T-helper 22 cell (primary cell): Measurements from ENCODE around the gene SOCS3.
A peak's percentile ranks its signal among the peaks of the same experiment; 100 is the strongest.

Source experiments
- DNase-seq: peaks from one replicate; pipeline ENCODE4 v3.0.0-alpha.2; 2020; ENCODE audit warnings: low read depth

Gene SOCS3

GRCh38 chr17:78367193-78367592 lies 7.3 kb upstream of the SOCS3 start:
- DNase-seq: no peak

- DNase-seq: no peak
These were observed 6.4 kb upstream of the SOCS3 start for GRCh38 chr17:78366109-78366848.

- no peak for DNase-seq
These were observed 5.8 kb upstream of the SOCS3 start for GRCh38 chr17:78365561-78366108.

- no peak for DNase-seq
These were observed 4.8 kb upstream of the SOCS3 start for GRCh38 chr17:78364436-78365281.

- DNase-seq: no peak
These were observed 2.8 kb upstream of the SOCS3 start for GRCh38 chr17:78362671-78363070.

GRCh38 chr17:78362232-78362631 lies 2.4 kb upstream of the SOCS3 start:
- no peak for DNase-seq

GRCh38 chr17:78361225-78361701 lies 1.4 kb upstream of the SOCS3 start:
- no peak for DNase-seq

- peak; percentile 66 for DNase-seq
These were observed 721 bp upstream of the SOCS3 start for GRCh38 chr17:78360371-78361224.

GRCh38 chr17:78359321-78359996 lies 418 bp downstream of the SOCS3 start:
- no peak for DNase-seq

- DNase-seq: no peak
These were observed 1.1 kb downstream of the SOCS3 start for GRCh38 chr17:78358538-78359320.

- no peak for DNase-seq
These were observed 2.0 kb downstream of the SOCS3 start for GRCh38 chr17:78357672-78358537.

- no peak for DNase-seq
These were observed 2.7 kb downstream of the SOCS3 start for GRCh38 chr17:78357177-78357586.

GRCh38 chr17:78356101-78356713 lies 3.7 kb downstream of the SOCS3 start:
- peak; percentile 92 for DNase-seq

- no peak for DNase-seq
These were observed 4.2 kb downstream of the SOCS3 start for GRCh38 chr17:78355701-78356100.

- DNase-seq: peak; percentile 46
These were observed 4.7 kb downstream of the SOCS3 start for GRCh38 chr17:78355045-78355641.

GRCh38 chr17:78353834-78354233 lies 6.0 kb downstream of the SOCS3 start:
- no peak for DNase-seq

GRCh38 chr17:78351449-78352006 lies 8.3 kb downstream of the SOCS3 start:
- no peak for DNase-seq

GRCh38 chr17:78349891-78350642 lies 9.8 kb downstream of the SOCS3 start:
- no peak for DNase-seq
